NCI-H2029 (cell line): ENCODE measurements around the gene FAM53B.
"Not testable (repeated sequence)": the region's sequence is repeated elsewhere in the genome, so short reads cannot be mapped to it uniquely, and the experiment has no call there.

Experiments
- DNase-seq: peaks from one replicate; lab custom pipeline; 2025; lab: John Stamatoyannopoulos, UW

FAM53B gene

GRCh38 chr10:124610851-124611250 lies 133.3 kb downstream of the FAM53B start:
- DNase-seq: not testable (repeated sequence)

- not testable (repeated sequence) for DNase-seq
Measured at GRCh38 chr10:124610186-124610585, 134.0 kb downstream of the FAM53B start.

- DNase-seq: no peak
Measured at GRCh38 chr10:124609698-124610097, 134.5 kb downstream of the FAM53B start.

DNA sequence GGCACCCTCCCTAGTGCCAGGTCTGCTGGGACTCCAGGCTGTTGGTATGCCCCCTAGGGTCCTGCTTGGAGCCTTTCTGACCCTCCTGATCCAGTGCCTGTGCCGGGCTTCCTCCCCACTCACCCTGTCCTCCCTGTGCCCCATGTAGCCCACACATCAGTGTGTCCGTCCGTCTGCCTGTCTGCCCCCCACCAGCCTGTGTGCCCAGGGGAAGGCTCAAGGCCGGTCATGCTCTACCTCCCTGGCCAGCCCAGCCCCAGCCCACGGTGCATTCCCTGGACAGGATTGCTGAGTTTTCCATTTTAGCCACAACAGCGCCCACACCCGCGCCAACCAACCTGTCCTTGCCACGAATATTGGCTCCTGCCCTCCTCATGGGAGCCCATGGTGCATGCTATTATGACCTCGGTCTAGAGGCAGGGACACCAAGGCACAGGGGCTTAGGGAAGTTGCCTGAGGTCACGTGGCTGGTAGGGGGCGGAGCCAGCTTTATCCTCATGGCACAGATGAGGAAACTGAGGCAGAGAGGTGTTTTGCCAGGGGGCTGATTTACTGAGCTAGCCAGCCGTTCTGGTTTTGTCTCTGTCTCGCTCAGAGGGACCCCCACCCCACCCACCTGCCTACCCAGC lies 136.0 kb downstream of the FAM53B start:
- DNase-seq: no peak

DNA sequence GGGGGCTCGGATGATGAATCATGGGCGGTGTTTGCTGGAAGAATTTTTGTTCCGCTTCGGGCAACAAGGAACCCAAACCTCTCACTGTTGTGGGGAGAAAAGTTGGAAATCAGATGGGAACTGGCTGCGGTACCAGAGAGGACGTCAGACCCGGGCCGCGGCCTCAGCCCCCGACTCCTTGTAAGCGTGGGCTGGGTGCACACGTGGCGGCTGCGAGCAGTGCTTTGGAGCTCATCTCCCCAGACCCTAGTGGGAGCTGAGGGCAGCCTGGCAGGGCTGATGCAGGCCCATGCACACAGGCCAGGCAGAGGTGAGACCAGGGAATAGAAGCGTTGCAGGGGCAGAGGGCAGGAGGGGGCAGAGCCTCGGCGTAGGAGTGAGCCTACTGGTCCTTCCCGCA lies 136.5 kb downstream of the FAM53B start:
- no peak for DNase-seq

- DNase-seq: no peak
Measured at GRCh38 chr10:124606822-124607221, 137.4 kb downstream of the FAM53B start.

GRCh38 chr10:124605856-124606812 lies 138.0 kb downstream of the FAM53B start:
- DNase-seq: no peak

GRCh38 chr10:124605481-124605855 lies 138.7 kb downstream of the FAM53B start:
- no peak for DNase-seq

GRCh38 chr10:124605001-124605370 lies 139.2 kb downstream of the FAM53B start:
- DNase-seq: no peak

GRCh38 chr10:124604214-124605000 lies 139.8 kb downstream of the FAM53B start:
- DNase-seq: no peak

DNA sequence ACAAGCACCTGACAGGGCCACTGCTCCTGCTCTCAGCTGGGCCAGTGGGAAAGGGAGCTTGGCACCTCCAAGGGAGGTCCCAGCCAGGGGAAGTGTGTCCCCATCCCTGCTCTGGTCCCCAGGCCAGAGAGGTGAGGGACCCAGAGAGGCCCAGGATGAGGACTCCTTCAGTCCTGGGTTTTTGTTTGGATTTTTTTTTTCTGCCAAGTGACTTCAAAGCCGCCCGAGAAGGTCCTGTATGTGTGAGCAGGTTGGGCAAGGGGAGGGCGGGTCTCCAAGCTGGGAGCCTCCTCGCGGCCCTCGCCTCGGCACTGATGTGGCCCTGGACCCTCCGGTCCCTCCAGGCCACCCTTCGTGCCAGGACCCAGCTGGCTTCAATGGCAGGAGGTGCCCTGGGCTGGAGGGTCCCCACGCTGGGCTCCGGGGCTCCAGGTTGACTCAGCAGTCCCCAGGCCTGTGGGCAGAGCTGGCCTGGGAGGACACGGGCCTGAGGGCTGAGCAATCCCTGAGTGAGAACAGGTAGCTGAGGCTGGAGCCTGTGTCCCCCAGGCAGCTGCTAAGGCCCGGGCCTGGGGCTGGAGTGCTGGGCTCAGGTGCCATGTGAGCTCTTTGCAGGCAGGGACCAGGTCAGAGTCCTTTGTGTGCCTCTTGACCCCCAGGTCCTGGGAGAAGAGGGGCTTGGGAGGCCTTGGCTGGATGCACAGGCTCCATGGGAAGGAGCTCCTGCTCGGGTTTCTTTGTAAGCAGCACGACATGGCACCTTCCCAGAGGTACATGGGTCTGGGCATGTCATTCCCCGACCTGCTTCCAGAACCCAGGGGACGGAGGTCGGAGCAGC lies 140.6 kb downstream of the FAM53B start:
- no peak for DNase-seq

GRCh38 chr10:124602646-124603365 lies 141.4 kb downstream of the FAM53B start:
- no peak for DNase-seq

DNA sequence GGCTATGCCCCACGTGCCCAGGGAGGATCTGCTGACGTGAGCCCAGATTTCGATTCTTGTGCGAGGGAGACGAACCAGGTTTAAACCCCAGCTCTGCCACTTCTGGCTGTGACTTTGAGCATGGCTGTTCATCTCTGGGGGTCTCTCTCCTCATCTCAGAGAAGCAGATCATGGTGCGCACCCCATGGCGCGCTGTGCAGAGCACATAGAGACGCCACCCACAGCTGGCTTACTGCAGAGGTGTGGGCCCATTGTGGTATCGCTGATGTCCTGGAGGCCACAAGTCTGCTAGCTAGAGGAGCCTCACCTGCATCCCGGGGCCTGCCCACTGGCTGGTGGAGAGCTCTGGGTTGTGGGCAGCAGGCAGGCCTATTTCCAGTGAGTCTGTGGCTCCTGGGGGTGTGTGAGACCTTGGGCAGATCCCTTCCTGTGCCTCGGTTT lies 142.0 kb downstream of the FAM53B start:
- no peak for DNase-seq

GRCh38 chr10:124601431-124602120 lies 142.6 kb downstream of the FAM53B start:
- no peak for DNase-seq

GRCh38 chr10:124601016-124601415 lies 143.2 kb downstream of the FAM53B start:
- DNase-seq: no peak

DNA sequence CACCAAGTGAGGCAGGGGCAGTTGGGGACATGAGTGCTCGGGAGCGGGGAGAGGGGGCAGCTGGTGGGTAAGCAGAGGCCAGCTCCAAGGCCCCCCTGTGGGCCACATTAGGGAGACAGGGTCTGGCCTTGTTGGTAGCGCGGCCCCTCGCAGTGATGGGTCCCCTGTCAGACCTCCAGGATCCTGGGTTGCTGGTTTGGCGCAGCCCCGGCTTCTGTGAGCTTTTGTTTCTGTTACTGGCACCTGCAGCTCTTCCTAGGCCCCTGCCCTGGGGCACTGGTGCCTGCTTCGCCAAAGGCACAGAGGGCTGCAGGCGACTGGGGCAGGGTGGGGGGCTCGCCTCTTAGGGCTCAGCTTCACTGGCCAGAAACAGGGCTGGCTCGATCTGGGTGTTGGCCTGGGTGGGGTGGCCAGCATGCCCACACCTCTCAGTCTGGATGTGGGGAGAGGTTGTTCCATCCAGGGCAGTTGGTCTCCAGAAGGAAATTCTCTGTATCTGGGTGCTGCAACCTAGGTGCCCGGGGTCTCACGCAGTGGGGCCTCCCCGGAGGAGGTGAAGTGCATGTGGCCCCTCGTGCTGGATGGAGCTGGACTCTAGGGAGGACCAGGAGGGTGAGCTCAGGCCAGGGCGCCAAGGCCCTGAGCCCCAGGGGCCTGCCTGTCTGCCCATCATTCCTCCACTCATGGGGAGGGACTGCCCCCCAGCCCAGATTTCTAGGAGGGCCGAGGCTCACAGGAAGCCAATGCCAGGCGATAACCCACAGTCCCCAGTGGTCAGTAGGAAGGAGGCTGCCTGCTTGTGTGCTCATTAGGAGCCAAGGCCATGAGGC lies 143.9 kb downstream of the FAM53B start:
- no peak for DNase-seq

DNA sequence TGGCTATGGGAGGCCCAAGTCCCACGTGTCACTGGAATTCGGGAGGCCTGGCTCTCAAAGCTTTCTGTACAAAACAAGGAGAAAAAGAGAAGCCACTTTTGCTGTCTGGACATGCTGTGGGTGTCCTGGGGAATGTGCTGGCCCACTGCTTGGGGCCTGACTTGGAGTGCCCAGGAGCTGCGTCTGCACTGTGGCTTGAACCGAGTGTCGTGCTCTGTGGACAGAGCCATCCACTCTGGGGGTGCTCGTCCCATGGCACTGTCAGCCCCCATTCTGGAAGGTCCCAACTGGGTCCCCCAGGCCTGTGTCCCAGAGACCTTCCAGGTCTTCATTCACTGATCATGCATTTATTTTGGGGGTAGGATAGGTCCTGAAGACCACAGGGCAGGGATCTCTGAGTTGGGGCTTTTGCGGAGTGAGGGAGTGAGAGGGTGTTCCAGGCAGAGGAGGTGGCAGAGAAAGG lies 144.6 kb downstream of the FAM53B start:
- no peak for DNase-seq

- no peak for DNase-seq
Measured at GRCh38 chr10:124598773-124599587, 145.2 kb downstream of the FAM53B start.
